SKM-1 treated with dmso at 0.1 percent for 144 hours (cell line): ENCODE results near the gene DNAJB9.
A peak's percentile ranks its signal among the peaks of the same experiment; 100 is the strongest.
"Not testable (repeated sequence)": the region's sequence is repeated elsewhere in the genome, so short reads cannot be mapped to it uniquely, and the experiment has no call there.

Experiments used
- DNase-seq: peaks from one replicate; lab custom pipeline; 2025; ENCODE audit not compliant: unreplicated experiment; lab: John Stamatoyannopoulos, UW

The DNAJB9 gene

GRCh38 chr7:108569381-108570145 lies at the start of gene DNAJB9, which contains the start of gene THAP5:
Gene DNAJB9 (plus strand): TSS chr7:108569874. CDS start chr7:108571727, 1,853 bp downstream.
Gene THAP5 (minus strand): TSS chr7:108569706. CDS start chr7:108569569, 137 bp downstream.
- peak; percentile 97 for DNase-seq

GRCh38 chr7:108522780-108523179 lies 46.9 kb upstream of the DNAJB9 start:
- DNase-seq, result no peak

GRCh38 chr7:108525327-108525984 lies 44.2 kb upstream of the DNAJB9 start:
- DNase-seq, result peak; percentile 61

GRCh38 chr7:108525985-108526767 lies 43.5 kb upstream of the DNAJB9 start, which contains the start of gene PNPLA8:
Gene PNPLA8 (minus strand): TSS chr7:108526135. CDS start chr7:108515491, 10,644 bp downstream.
- DNase-seq, result peak; percentile 98

GRCh38 chr7:108526768-108527017 lies 43.0 kb upstream of the DNAJB9 start:
- DNase-seq, result no peak

- DNase-seq, result no peak
Observed at GRCh38 chr7:108528183-108528712, 41.4 kb upstream of the DNAJB9 start.

GRCh38 chr7:108529341-108529740 lies 40.3 kb upstream of the DNAJB9 start:
- DNase-seq, result no peak

GRCh38 chr7:108533712-108534111 lies 36.0 kb upstream of the DNAJB9 start:
- no peak for DNase-seq

GRCh38 chr7:108535257-108535656 lies 34.4 kb upstream of the DNAJB9 start:
- no peak for DNase-seq

GRCh38 chr7:108535744-108536143 lies 33.9 kb upstream of the DNAJB9 start:
- DNase-seq, result no peak

GRCh38 chr7:108537229-108537628 lies 32.4 kb upstream of the DNAJB9 start:
- no peak for DNase-seq

GRCh38 chr7:108538236-108538635 lies 31.4 kb upstream of the DNAJB9 start:
- not testable (repeated sequence) for DNase-seq

- not testable (repeated sequence) for DNase-seq
Observed at GRCh38 chr7:108538685-108539084, 31.0 kb upstream of the DNAJB9 start.

- DNase-seq, result no peak
Observed at GRCh38 chr7:108541478-108541877, 28.2 kb upstream of the DNAJB9 start.

GRCh38 chr7:108548141-108548896 lies 21.4 kb upstream of the DNAJB9 start:
- not testable (repeated sequence) for DNase-seq

- DNase-seq, result not testable (repeated sequence)
Observed at GRCh38 chr7:108556665-108557064, 13.0 kb upstream of the DNAJB9 start.

GRCh38 chr7:108557191-108557590 lies 12.5 kb upstream of the DNAJB9 start:
- DNase-seq, result no peak

GRCh38 chr7:108557617-108558016 lies 12.1 kb upstream of the DNAJB9 start:
- no peak for DNase-seq

- DNase-seq, result no peak
Observed at GRCh38 chr7:108559253-108559652, 10.4 kb upstream of the DNAJB9 start.

- no peak for DNase-seq
Observed at GRCh38 chr7:108561047-108561619, 8.5 kb upstream of the DNAJB9 start.
